Right lobe of liver (tissue), 4 donors: ENCODE data around the gene TARM1.

Source experiments
- CTCF ChIP-seq, 4 donors: fragments of 200-600 bp in 3 of 4; fragments of 450-650 bp in 1 of 4; IDR thresholded peaks; one replicate each; pipeline versions ENCODE4 v1.5.1 to v1.8.0; 2016 to 2022; ENCODE audit warnings: antibody characterized with exemption in 4 of 4, mild to moderate bottlenecking in 2 of 4
- POLR2A ChIP-seq: fragments of 450-650 bp; IDR thresholded peaks from one replicate; pipeline ENCODE4 v1.6.1; 2017; ENCODE audit warnings: antibody characterized with exemption, mild to moderate bottlenecking
- donor health status: DM: no; HTN: no; CAD: no.
- donor health status: DM: no; HTN: no; CAD: no.
- donor health status: DM: no; HTN: yes; CAD: no.

GRCh38 chr19:54040003-54040402, 41.2 kb downstream of the TARM1 start:
- TF ChIP-seq CTCF (IDR thresholded peaks at IDR 0.05) (no peak), POLR2A (no peak)
